Body of pancreas (tissue), 4 donors: ENCODE measurements around the gene DAP3. TPM values are rescaled to one million over a fixed set of nuclear protein-coding genes. Genes with fewer than 3 reads are reported as not detected.
"Not testable (repeated sequence)": the region's sequence is repeated elsewhere in the genome, so short reads cannot be mapped to it uniquely, and the experiment has no call there.

Source experiments
- ATAC-seq: fragments of 150-250 bp; one replicate; pipeline ENCODE4 v1.9.1; 2016
- DNase-seq, 4 donors: peaks; one replicate each; pipeline ENCODE4 v3.0.0-alpha.2; 2019
- H3K27ac ChIP-seq, 4 donors: fragments of 200-600 bp; sonication (generic); 1 replicate in 3 of 4; 2 replicates in 1 of 4; pipeline versions ENCODE4 v1.5.1 to v1.6.1; 2016 to 2019; ENCODE audit warnings: mild to moderate bottlenecking in 1 of 4, mixed read lengths in 1 of 4, moderate library complexity in 1 of 4
- H3K27me3 ChIP-seq, 2 donors: fragments of 200-600 bp; sonication (generic); one replicate each; pipeline ENCODE4 v1.6.0; 2016; ENCODE audit warnings: mild to moderate bottlenecking in 1 of 2
- H3K36me3 ChIP-seq, 2 donors: fragments of 200-600 bp; sonication (generic); replicated peaks in 1 of 2; 2 replicates each; pipeline ENCODE4 v1.5.1; 2016; ENCODE audit warnings: low read depth in 2 of 2; ENCODE audit not compliant: insufficient read depth in 1 of 2
- H3K4me1 ChIP-seq: fragments of 200-600 bp; sonication (generic); one replicate; pipeline ENCODE4 v1.6.0; 2016
- H3K4me3 ChIP-seq, 2 donors: fragments of 200-600 bp; sonication (generic); 1 replicate in 1 of 2; 2 replicates in 1 of 2; pipeline ENCODE4 v1.5.1; 2016 to 2019
- H3K9me3 ChIP-seq, 3 donors: fragments of 200-600 bp; sonication (generic); 1 replicate in 2 of 3; 2 replicates in 1 of 3; pipeline ENCODE4 v1.5.1; 2016
- POLR2A ChIP-seq, 3 donors: fragments of 450-650 bp; IDR thresholded peaks; one replicate each; pipeline ENCODE4 v1.6.1; 2016; ENCODE audit warnings: antibody characterized with exemption in 3 of 3, mild to moderate bottlenecking in 2 of 3
- WGBS, 2 donors: methylation state at CpG; one replicate each; pipeline ENCODE4 v1.1.5; 2017; 5-methylcytosine and 5-hydroxymethylcytosine counted together
- intact Hi-C: fragments of 100-400 bp; cut with DNase I; formaldehyde crosslinking; loops from one replicate; pipeline ENCODE4 v1.15.1; 2023
- total RNA-seq, 2 donors: library from RNA; depleted of rRNA; stranded (reverse); fragments of >200 nt; gene quantifications; one replicate each; pipeline ENCODE4 v1.1.0, GENCODE V29; 2016
- TF ChIP-seq, protein P1 (sequence below), 7 experiments: fragments of 450-650 bp in 4 of 7; fragments of 200-600 bp in 3 of 7; sonication (generic) in 3 of 7; IDR thresholded peaks; one replicate each; pipeline ENCODE4 v1.5.1; 2016 to 2019; ENCODE audit warnings: antibody characterized with exemption in 7 of 7

The DAP3 gene
- total RNA-seq, 2 donors from 2014 or later = 71.9 to 110 TPM

DNA sequence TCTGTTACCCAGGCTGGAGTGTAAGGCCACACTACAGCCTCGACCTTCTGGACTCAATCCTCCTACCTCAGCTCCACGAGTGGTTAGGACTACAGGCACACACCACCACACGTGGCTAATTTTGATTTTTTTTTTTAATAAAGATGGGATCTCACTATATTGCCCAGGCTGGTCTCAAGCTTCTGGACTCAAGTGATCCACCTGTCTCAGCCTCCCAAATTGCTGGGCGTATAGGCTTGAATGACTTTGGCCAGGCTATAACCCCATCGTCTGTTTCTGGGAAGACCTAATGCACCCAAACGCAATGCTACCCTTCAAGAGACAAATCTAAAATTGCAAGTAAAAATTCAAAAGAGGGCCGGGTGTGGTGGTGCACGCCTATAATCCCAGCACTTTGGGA is 52.1 kb downstream of the DAP3 start:
- no peaks in the 10 kb centered on the region for H3K9me3 ChIP-seq
- H3K4me3 ChIP-seq = no peak overlapping the region
- H3K4me1 ChIP-seq = peaks cover 6% of the 10 kb centered on the region
- ATAC-seq (no peak), DNase-seq (no peak)
- WGBS, 2 donors = 87% methylated on average over 8 of the region's 8 CpGs
- H3K27me3 ChIP-seq = no peaks in the 10 kb centered on the region
- no peak for TF ChIP-seq POLR2A (IDR thresholded peaks at IDR 0.05)
- TF ChIP-seq, protein P1, sequence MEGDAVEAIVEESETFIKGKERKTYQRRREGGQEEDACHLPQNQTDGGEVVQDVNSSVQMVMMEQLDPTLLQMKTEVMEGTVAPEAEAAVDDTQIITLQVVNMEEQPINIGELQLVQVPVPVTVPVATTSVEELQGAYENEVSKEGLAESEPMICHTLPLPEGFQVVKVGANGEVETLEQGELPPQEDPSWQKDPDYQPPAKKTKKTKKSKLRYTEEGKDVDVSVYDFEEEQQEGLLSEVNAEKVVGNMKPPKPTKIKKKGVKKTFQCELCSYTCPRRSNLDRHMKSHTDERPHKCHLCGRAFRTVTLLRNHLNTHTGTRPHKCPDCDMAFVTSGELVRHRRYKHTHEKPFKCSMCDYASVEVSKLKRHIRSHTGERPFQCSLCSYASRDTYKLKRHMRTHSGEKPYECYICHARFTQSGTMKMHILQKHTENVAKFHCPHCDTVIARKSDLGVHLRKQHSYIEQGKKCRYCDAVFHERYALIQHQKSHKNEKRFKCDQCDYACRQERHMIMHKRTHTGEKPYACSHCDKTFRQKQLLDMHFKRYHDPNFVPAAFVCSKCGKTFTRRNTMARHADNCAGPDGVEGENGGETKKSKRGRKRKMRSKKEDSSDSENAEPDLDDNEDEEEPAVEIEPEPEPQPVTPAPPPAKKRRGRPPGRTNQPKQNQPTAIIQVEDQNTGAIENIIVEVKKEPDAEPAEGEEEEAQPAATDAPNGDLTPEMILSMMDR (IDR thresholded peaks at IDR 0.05) = no peak
- H3K27ac ChIP-seq = no peak overlapping the region
- H3K36me3 ChIP-seq = peaks cover 0 to 9% of the 10 kb centered on the region in 2 donors
- intact Hi-C loops = no loop called here

DNA sequence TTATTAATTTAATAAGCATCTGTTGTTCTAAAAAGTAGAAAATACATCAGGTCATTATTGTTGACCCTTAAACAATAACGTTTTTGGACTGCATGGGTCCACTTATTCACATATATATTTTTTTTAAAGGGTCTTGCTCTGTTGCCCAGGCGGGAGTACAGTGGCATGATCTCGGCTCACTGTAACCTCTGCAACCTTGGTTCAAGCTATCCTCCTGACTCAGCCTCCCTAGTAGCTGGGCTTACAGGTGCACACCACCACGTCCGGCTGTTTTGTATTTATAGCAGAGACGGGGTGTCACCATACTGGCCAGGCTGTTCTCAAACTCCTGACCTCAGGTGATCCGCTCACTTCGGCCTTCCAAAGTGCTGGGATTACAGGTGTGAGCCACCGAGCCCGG is 53.0 kb downstream of the DAP3 start:
- DNase-seq (no peak), ATAC-seq (no peak)
- no peaks in the 10 kb centered on the region for H3K9me3 ChIP-seq
- H3K27me3 ChIP-seq = no peaks in the 10 kb centered on the region
- WGBS, 2 donors = 88 to 89% methylated on average over 10 of the region's 10 CpGs
- no peak overlapping the region for H3K27ac ChIP-seq
- H3K4me3 ChIP-seq = no peak overlapping the region
- peaks cover 0 to 9% of the 10 kb centered on the region in 2 donors for H3K36me3 ChIP-seq
- intact Hi-C loops = no loop called here
- peaks cover 6% of the 10 kb centered on the region for H3K4me1 ChIP-seq
- TF ChIP-seq, protein P1 (IDR thresholded peaks at IDR 0.05) = no peak
- TF ChIP-seq POLR2A (IDR thresholded peaks at IDR 0.05) = no peak

DNA sequence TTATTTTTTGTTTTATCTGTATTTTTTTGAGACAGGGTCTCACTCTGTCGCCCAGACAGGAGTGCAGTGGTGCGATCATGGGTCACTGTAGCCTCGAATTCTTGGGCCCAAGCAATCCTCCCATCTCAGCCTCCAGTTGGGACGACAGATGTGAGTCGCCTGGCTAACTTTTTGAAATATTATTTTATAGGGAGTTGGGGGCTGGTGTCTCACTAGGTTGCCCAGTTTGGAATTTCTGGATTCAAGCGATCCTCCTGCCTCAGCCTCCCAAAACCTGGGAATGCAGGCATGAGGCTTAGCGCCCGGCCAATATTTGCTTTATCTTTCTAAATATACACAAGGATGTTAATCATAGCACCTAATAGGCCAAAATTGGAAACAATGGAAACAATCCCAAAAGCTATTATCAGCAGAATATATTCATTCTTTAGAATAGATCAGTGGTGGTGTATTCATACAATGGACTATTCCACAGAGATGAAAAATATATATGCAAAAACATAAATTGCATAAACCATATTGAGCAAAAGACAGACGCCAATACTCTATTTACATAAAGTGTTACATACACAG is 55.9 kb downstream of the DAP3 start:
- no peaks in the 10 kb centered on the region for H3K27me3 ChIP-seq
- H3K27ac ChIP-seq = peak overlapping the region; percentile 21 to 81 (median 58)
- no peaks in the 10 kb centered on the region for H3K36me3 ChIP-seq
- no peaks in the 10 kb centered on the region for H3K9me3 ChIP-seq
- no peak for DNase-seq
- peaks cover 6% of the 10 kb centered on the region for H3K4me1 ChIP-seq
- no peak for TF ChIP-seq POLR2A (IDR thresholded peaks at IDR 0.05)
- TF ChIP-seq, protein P1 (IDR thresholded peaks at IDR 0.05) = no peak
- intact Hi-C loops = no loop called here
- WGBS, 2 donors = 55 to 60% methylated on average over 9 of the region's 9 CpGs
- ATAC-seq = no peak
- peak overlapping the region in 1 of 2 donors; percentile 20 for H3K4me3 ChIP-seq

DNA sequence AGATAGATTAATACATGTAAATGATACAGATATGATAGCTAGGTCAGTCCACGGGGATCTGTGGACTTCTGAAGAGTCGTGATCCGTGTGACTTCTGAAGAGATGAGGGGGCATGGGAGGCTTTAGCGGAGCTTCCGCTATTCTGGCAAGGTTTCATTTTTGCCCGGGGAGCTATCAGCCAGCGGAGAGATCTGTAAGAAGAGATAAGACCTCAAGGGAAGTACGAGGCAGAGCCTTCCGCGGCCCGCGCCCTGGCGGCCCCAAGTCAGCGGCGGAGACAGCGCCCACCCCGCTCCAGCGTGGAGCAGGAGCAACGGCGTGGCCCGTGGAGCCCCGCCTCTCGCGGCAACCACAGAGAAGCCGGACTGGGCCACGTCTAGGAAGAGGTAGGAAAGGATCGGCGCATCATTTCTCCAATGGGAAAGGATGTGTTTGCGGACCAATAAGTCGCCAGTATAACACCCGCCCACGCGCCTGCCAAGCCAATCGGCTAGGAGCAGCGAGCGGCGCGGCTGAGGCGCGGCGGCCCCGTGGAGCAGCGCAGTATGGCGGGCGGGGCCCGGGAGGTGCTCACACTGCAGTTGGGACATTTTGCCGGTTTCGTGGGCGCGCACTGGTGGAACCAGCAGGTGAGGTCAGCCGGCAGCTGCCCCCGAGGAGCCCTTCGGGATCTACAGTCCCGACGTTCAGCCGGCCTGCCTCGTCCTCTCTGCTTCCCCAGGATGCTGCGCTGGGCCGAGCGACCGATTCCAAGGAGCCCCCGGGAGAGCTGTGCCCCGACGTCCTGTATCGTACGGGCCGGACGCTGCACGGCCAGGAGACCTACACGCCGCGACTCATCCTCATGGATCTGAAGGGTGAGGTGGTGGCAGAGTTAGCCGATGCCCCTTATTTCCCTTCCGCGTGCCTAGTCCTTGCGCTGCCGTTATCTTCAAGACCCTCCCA is 56.7 kb downstream of the DAP3 start:
- Histone ChIP-seq H3K4me3 (peak overlapping the region in 1 of 2 donors; percentile 20), H3K27ac (peak overlapping the region; percentile 21 to 81 (median 58))
- H3K36me3 ChIP-seq, H3K4me1 ChIP-seq, H3K27me3 ChIP-seq, H3K9me3 ChIP-seq, intact Hi-C loops: not testable (repeated sequence)
- 0 to 1% methylated on average over 12 to 34 of the region's 77 CpGs for WGBS, 2 donors
- ATAC-seq (peak; percentile 99), DNase-seq (peak; percentile 94 to 98 (median 96))
- peak; percentile 50 to 81 (median 76) for TF ChIP-seq POLR2A (IDR thresholded peaks at IDR 0.05)
- TF ChIP-seq, protein P1 (IDR thresholded peaks at IDR 0.05) = peak in 3 of 7 experiments; percentile 5 to 23 (median 11)

DNA sequence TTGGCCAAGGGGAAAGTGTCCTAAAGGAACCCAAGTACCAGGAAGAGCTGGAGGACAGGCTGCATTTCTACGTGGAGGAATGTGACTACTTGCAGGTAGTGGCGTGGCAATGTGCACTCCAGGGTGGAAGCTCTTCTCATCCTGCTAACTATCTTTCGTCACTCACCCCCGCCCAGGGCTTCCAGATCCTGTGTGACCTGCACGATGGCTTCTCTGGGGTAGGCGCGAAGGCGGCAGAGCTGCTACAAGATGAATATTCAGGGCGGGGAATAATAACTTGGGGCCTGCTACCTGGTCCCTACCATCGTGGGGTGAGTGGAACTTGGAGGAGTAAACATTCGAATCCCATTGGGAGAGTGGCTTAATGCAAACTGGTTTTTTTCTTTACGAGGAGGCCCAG is 58.7 kb downstream of the DAP3 start:
- H3K4me3 ChIP-seq, ATAC-seq, H3K27me3 ChIP-seq, H3K9me3 ChIP-seq, H3K27ac ChIP-seq, DNase-seq, H3K36me3 ChIP-seq, intact Hi-C loops, H3K4me1 ChIP-seq: not testable (repeated sequence)
- WGBS, 2 donors = 78 to 80% methylated on average over 8 to 11 of the region's 12 CpGs

DNA sequence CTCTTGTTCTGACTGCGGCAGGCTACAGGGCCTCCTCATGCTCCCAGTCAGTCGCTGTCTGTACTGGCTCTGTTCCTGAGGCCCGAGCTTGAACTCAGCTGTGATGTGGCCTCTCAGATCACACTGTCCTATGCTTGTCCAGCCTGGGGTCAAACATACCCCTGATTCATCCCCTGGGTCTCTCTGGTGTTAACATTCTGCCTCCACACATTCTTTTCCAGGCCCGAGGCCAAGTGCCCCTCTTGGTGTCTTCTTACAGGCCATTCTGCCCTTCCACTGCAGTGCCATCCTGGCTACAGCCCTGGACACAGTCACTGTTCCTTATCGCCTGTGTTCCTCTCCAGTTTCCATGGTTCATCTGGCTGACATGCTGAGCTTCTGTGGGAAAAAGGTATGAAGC is 59.2 kb downstream of the DAP3 start:
- H3K27ac ChIP-seq, H3K9me3 ChIP-seq, H3K27me3 ChIP-seq, DNase-seq, intact Hi-C loops, H3K4me1 ChIP-seq, H3K4me3 ChIP-seq, ATAC-seq, H3K36me3 ChIP-seq: not testable (repeated sequence)
- WGBS, 2 donors = 54 to 65% methylated on average over 5 of the region's 5 CpGs

DNA sequence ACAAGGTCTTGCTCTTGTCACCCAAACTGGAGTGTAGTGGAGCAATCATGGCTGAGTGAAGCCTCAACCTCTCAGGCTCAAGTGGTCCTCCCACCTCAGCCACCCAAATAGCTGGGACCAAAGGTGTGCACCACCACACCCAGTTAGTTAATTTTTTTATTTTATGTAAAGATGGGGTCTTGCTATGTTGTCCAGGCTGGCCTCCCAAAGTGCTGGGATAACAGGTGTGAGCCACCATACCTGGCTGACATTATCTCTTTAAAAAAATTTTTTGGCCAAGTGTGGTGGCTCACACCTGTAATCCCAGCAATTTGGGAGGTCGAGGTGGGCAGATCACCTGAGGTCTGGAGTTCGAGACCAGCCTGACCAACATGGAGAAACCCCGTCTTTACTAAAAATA is 70.1 kb downstream of the DAP3 start:
- WGBS, 2 donors = 92 to 93% methylated on average over 2 to 3 of the region's 3 CpGs
- H3K27ac ChIP-seq, H3K4me3 ChIP-seq, ATAC-seq, H3K27me3 ChIP-seq, H3K9me3 ChIP-seq, DNase-seq, intact Hi-C loops, H3K4me1 ChIP-seq: not testable (repeated sequence)
- H3K36me3 ChIP-seq = peaks cover 0 to 26% of the 10 kb centered on the region in 2 donors
